Fibroblast of skin of abdomen (primary cell): ENCODE data around the gene STXBP6.

ENCODE experiments used
- DNase-seq: peaks from one replicate; pipeline ENCODE4 v3.0.0-alpha.2; 2013

Gene STXBP6

GRCh38 chr14:25052385-25052784 lies 2.4 kb upstream of the STXBP6 start:
- no peak for DNase-seq

GRCh38 chr14:25050269-25051150 lies 563 bp upstream of the STXBP6 start:
- peak; percentile 77 for DNase-seq

GRCh38 chr14:25049093-25049567 lies 817 bp downstream of the STXBP6 start:
- DNase-seq: no peak

GRCh38 chr14:25048170-25049016 lies 1.6 kb downstream of the STXBP6 start:
- peak; percentile 85 for DNase-seq

GRCh38 chr14:25046301-25046943 lies 3.5 kb downstream of the STXBP6 start:
- DNase-seq: no peak

GRCh38 chr14:25044106-25044698 lies 5.7 kb downstream of the STXBP6 start:
- no peak for DNase-seq

- peak; percentile 69 for DNase-seq
Measured at GRCh38 chr14:25042362-25043299, 7.3 kb downstream of the STXBP6 start.

GRCh38 chr14:25041898-25042297 lies 8.0 kb downstream of the STXBP6 start:
- DNase-seq: no peak

GRCh38 chr14:25041484-25041883 lies 8.5 kb downstream of the STXBP6 start:
- DNase-seq: no peak

GRCh38 chr14:25039933-25040332 lies 10.0 kb downstream of the STXBP6 start:
- DNase-seq: no peak

GRCh38 chr14:25038044-25038668 lies 11.8 kb downstream of the STXBP6 start:
- no peak for DNase-seq

- DNase-seq: no peak
Measured at GRCh38 chr14:25037032-25037431, 12.9 kb downstream of the STXBP6 start.

- DNase-seq: no peak
Measured at GRCh38 chr14:25034803-25035681, 14.9 kb downstream of the STXBP6 start.

- DNase-seq: no peak
Measured at GRCh38 chr14:25033358-25033757, 16.6 kb downstream of the STXBP6 start.

GRCh38 chr14:25032092-25032784 lies 17.7 kb downstream of the STXBP6 start:
- DNase-seq: no peak

GRCh38 chr14:25026476-25027137 lies 23.3 kb downstream of the STXBP6 start:
- no peak for DNase-seq

GRCh38 chr14:25019892-25020291 lies 30.1 kb downstream of the STXBP6 start:
- no peak for DNase-seq

GRCh38 chr14:25017562-25017961 lies 32.4 kb downstream of the STXBP6 start:
- no peak for DNase-seq

- no peak for DNase-seq
Measured at GRCh38 chr14:25015761-25016160, 34.2 kb downstream of the STXBP6 start.
